ENCODE results near the gene WDR70.
"Not testable (repeated sequence)": the region's sequence is repeated elsewhere in the genome, so short reads cannot be mapped to it uniquely, and the experiment has no call there.

WDR70 gene

DNA sequence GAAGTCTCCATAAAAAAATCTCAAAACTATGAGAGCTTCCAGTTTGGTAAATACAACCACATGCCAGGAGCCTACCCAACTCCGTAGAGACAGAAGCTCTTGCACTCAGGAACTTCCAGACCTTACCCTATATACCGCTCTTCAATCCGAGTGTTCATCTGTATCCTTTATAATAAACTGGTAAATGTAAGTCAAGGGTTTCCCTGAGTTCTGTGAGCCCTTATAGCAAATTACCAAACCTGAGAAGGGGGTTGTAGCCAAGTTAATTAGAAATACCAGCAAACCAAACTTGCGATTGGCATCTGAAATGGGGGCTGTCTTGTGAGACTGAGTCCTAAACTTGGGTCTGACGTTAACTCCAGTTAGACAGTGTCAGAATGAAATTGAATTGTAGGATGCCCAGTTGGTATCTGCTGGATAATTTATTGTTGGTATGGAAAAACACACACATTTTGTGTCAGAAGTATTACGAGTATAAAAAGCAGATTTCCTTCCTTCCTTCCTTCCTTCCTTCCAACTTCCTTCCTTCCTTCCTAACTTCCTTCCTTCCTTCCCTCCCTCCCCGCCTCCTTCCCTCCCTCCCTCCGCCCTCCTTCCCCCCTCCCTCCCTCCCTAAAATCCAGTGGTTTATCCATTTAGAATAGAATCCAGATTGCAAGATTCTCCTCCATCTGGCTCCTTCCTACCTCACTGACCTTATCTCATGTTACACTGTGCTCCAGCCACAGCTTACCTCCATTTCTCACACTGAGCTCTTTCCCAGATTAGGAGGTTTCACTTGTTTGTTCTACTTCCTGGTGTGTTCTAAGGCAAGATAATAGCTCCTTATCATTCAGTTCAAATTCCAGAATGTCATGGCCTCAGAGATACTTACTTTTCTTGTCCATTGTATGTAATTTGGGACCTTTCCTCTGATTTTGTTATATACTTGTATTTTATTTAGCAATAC lies 196.7 kb downstream of the WDR70 start:
- DNase-seq: no peak

DNA sequence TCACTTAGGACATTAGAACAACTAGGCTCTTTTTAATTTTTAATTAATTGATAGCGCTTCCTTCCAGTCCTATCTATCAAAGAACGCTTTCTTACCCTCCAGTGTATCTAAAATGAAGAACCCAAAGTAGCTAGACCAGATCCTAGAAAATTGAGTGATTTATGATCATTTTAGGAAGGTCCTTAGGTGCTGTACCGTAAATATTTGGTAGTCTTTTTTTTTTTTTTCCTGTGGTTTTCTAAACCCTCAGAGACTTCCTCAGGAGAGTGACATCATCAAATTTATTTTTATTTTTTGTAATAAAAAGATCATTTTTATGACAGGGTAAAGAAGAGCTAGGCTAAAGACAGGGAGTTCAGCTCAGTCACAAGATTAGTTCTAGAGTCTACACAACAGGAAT lies 197.4 kb downstream of the WDR70 start:
- DNase-seq: no peak

DNA sequence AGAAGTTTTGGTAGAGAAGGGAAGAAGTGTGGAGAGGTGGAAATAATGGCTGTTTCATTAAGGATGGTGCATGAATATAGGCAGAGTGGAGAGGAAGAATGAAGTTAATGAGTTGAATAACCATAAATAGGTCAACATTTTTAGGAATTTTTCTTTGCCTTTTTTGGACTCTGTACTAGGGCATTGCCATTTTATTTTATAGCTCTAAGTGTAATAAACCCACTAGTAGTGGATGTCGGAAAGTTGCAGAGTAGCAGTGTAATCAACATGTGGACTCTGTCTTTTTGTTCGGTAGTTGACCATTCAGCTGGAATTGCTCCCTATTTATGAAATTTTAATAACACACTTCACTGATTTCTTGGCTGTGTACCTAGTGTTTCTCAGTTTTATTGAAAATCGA lies 199.1 kb downstream of the WDR70 start:
- DNase-seq: no peak

DNA sequence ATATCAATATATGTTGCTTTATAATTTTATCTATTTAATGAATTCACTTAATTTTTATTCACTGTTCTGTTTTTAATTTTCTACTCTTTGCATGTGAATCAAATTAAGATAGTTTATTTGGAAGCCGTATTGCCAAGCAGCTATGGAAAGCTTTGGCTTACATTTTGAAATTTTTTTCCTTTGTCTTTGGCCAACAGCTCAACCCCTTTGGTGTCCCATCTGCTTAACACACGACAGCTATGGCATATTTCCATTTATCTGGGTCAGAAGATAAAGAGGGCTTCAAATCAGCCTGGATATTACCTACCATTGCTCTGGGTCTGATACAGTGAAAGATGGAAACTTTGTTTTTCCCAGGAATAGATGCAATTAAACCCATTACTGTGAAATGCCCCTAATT lies 201.0 kb downstream of the WDR70 start:
- DNase-seq: no peak

DNA sequence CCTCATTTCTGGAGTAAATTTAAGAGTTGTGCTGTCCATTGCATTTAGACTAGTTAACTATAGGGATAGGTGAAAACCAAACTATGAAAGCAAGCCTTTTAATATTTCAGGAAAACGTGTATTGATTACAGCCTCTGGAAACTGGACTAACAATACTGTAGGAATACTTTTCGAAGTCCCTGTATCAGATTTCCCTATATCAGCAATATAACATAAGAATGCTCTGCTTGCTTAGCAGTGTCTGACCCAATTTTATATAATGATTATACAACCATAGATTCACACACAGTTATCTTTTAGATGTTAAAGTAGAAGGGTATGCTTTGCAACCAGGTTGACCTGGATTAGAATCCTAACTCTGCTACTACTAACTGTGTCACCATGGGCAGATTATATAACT lies 203.1 kb downstream of the WDR70 start:
- no peak for DNase-seq

DNA sequence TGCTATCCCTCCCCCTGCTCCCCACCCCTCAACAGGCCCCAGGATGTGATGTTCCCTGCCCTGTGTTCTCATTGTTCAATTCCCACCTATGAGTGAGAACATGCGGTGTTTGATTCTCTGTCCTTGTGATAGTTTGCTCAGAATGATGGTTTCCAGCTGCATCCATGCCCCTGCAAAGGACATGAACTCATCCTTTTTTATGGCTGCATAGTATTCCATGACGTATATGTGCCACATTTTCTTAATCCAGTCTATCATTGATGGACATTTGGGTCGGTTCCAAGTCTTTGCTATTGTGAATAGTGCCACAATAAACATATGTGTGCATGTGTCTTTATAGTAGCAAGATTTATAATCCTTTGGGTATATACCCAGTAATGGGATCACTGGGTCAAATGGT lies 214.2 kb downstream of the WDR70 start:
- not testable (repeated sequence) for DNase-seq

DNA sequence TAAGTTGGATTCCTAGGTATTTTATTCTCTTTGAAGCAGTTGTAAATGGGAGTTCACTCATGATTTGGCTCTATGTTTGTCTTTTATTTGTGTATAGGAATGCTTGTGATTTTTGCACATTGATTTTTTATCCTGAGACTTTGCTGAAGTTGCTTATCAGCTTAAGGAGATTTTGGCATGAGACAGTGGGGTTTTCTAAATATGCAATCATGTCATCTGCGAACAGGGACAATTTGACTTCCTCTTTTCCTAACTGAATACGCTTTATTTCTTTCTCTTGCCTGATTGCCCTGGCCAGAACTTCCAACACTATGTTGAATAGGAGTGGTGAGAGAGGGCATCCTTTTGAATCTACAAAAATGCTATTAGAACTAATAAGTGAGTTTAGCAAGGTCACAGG lies 215.7 kb downstream of the WDR70 start:
- DNase-seq: not testable (repeated sequence)

DNA sequence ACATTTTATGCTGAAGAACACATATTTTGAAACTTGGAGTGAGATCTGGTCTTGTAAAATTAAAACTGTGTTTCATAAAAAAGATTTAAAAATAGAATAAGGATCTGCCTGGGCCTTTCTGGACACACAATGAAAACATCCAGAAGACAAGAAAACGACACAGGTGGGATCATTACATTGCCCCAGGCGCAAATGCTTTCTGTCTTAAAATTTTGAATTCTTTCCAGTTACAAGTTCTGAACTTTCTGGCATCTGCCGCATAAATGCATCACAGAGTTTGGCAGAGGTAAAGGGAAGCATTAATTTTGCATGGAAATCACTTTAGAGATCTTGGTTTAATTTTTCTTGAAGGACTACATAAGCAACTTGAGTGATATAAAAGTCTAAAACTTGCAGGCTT lies 219.6 kb downstream of the WDR70 start:
- no peak for DNase-seq

DNA sequence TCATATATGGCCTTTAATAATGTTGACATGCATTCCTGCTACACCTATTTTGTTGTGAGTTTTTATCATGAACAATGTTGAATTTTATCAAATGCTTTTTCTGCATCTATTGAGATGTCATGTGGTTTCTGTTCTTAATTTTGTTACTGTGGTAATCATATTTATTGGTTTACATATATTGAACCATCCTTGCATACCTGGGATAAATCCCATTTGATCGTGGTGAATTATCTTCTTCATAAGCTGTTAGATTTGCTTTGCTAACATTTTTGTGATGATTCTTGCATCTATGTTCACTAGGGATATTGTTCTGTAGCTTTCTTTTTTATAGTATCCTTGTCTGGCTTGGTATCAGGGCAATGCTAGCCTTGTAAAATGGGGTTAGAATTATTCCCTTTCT lies 222.0 kb downstream of the WDR70 start:
- DNase-seq: no peak

DNA sequence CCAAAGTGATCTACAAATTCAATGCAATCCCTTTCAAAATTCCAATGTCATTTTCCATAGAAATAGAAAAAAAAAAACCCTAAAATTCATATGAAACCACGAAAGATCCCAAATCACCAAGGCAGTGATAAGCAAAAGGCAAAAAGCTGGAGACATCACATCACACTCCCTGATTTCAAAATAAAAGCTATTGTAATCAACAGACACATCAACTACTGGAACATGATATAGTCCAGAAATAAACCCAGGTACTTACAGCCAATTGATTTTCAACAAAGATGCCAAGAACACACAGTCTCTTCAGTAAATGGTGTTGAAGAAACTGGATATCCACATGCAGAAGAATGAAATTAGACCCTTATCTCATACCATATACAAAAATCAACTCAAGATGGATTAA lies 224.0 kb downstream of the WDR70 start:
- DNase-seq: no peak

DNA sequence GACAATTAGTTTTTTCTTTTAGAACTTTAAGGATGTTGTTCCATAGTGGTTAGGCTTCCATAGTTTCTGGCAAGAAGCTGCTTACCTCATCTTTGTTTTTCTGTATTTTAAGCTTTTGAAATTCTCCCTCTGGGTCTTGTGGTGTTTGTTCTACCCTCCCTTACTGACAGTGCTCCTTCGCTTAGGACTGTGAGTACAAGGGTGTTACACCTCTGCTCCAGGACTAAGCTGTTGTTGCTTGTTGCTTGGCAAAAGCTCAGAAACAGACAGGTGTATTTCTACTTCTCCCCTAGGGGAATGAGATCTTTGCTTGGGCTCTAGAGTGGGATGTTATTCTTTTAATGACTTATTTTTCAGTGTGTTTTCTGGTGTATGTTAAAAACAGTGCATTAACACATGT lies 225.2 kb downstream of the WDR70 start:
- no peak for DNase-seq

DNA sequence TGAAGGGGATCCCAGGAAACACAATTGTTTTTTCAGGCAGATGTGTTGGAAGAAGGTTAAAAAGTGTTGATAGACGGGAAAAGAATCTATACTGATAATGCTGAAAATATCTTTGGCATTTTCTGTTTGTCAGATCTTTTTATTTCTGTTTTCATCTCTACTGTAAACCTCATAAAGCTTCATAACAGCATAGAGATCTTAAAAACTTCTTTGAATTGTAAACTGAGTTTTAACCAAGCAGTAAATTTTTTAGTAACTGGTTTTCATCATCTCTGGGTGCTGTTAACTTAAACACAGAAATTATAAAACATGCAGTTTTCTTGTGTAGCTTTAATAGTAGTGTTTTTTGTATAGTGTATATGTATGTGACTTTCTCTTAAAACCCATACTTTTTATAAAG lies 227.0 kb downstream of the WDR70 start:
- no peak for DNase-seq

DNA sequence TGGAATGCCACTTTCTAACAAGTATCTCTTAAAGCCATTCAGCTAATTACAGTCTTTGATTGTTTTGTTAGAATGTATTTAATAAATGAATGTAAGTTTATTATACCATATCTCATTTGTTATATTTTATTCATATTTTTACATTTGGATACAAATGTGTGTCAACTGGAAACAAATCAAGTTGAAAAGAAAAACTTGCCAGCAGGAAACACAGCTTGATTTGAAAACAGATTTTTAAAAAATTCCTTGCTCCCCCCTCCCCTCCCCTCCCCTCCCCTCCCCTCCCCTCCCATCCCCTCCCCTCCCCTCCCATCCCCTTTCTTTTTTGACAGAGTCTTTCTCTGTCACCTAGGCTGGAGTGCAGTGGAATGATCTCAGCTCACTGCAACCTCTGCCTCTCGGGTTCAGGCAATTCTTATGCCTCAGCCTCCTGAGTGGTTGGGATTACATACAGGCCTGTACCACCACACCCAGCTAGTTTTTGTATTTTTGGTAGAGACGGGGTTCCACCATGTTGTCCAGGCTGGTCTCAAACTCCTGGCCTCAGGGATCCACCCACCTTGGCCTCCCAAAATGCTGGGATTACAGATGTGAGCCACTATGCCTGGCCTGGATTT lies 227.6 kb downstream of the WDR70 start:
- DNase-seq: no peak

DNA sequence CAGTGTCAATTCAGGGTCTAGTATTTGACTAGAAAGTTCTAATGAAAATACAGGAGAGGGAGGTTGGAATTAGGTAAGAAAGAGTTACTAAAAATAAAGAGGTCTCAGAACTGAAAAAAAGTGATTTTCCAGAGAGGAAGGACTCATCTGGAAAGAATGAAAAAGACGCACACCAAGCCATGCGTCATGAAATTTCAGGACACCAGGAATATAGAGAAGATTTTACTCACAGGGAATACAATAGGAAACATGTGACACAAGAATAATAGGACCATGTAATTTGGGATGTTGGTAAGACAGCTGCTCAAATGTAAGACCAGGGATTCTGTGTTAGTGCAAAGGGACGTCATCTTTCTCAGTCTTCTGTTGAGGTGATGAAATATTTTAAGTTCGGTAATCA lies 236.1 kb downstream of the WDR70 start:
- no peak for DNase-seq

DNA sequence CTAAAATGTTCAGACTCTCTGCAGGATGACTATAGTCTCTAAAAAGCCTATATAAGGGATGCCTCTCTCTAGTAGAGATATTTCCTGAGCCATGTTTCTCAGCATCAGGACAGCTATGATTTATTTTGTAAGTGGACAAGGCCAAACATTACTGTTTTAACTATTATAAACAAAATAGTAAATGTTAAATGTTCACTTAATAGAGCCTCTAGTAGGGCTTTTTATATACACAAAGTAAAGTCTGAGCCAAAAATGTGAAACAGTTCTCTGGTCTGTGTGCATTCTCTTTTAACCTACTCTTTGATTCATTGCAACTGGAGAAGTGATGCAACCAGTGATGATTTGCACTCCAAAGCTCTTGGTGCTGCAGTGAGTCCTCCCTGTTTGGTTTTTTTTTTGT lies 240.2 kb downstream of the WDR70 start:
- DNase-seq: no peak

DNA sequence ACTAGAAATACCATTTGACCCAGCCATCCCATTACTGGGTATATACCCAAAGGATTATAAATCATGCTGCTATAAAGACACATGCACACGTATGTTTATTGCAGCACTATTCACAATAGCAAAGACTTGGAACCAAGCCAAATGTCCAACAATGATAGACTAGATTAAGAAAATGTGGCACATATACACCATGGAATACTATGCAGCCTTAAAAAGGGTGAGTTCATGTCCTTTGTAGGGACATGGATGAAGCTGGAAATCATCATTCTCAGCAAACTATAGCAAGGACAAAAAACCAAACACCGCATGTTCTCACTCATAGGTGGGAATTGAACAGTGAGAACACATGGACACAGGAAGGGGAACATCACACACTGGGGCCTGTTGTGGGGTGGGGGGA lies 243.2 kb downstream of the WDR70 start:
- not testable (repeated sequence) for DNase-seq

DNA sequence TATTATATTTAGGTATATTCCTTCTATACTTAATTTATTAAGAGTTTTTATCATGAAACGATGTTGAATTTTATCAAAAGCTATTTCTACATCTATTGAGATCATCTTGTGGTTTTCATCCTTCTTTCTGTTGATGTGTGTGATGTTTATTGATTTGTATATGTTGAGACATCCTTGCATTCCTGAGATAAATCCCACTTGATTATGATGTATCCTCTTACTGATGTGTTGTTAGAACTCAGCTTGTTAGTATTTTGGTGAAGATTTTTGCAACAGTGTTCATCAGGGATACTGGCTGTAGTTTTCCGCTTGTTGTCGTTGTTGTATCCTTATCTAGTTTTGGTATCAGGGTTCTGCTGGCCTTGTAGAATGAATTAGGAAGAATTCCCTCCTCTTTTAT lies 247.1 kb downstream of the WDR70 start:
- DNase-seq: no peak

DNA sequence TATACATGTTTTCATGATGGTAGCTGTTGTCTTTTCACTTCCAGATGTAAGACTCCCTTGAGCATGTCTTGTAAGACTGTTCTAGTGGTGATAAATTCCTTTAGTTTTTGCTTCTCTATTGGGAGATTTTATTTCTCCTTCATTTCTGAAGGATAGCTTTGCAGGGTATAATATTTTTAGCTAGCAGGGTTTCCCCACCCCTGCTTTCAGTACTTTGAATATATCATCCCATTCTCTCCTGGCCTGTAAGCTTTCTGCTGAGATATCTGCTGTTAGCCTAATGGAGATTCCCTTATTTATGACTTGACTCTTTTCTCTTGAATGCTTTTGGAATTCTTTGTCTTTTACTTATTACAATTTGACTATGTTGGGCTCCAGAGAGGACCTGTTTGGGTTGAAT lies 249.8 kb downstream of the WDR70 start:
- DNase-seq: no peak

DNA sequence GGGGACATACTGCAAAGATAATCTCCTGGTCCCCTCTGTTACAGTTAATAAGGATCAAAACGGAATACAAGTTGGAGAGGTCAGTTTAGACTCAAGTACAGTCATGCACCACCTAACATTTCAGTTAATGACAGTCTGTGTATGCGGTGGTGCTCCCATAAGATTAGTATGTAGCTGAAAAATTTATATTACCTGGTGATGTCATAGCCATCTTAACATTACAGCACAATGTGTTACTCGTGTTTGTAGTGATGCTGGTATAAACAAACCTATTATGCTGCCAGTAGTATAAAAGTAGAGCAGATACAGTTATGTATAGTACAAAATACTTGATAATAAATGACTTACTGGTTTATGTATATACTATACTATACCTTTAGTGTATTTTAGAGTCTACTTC lies 252.8 kb downstream of the WDR70 start:
- DNase-seq: no peak

DNA sequence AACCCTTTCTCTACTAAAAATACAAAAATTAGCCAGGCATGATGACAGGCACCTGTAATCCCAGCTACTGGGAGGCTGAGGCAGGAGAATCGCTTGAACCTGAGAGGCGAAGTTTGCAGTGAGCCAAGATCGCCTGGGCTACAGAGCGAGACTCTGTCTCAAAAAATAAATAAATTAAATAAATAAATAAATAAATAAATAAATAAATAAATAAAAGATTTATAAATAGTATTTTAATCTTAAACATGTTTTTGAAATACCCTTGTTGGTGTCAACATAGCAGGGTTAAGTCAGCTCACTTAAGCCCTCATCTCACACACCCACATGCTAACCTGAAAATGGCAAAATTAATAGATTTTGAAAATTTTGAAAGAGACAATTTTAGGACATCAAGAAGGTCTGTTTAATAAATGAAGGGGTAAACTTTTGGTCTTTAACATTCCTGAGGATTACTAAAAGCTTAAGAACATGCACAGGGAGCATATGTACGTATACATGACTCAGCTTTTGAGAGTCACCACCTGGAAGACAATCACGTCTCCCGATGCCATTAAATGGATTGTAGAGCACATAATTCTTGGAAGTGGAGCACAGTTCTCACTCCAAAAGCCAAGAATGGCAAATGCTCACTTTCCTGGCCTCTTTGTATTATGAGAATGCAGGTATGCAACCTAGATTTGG lies 258.2 kb downstream of the WDR70 start:
- DNase-seq: no peak

DNA sequence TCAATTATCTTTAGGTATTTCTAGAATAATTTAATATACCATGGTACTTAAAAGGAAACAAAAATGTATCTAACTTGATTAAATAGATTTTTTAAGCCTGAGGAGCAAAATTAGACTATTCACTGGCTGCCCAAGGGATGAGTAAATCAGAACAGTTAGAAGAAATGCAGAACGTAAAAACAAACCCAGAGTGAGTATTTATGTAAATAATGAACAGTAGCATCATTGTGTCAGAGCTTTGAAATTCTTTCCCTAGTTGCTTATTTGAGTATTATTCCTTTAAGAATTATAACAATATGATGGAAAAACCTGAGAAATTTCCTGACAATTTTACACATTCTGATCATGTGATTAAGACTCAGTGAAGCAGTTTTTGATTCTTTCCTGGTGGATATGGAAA lies 259.8 kb downstream of the WDR70 start:
- DNase-seq: no peak

DNA sequence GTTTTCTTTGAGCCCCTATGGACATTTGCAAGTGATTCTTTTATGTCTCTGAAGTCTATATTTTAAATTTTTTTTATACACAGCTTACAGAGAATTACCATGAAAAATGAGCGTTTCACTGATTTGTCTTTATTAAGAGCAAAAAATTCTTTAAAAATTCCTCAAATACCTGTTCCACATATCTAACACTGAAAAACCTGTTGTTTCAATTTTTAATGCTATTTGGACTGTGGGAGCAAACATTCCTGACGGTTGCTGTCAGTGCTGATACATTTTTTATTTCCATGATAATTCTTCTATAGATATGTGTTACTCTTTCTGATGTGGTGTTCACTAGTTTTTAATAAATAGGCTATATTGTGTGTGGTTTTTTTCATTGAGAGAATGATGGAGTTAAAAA lies 261.0 kb downstream of the WDR70 start:
- DNase-seq: no peak

DNA sequence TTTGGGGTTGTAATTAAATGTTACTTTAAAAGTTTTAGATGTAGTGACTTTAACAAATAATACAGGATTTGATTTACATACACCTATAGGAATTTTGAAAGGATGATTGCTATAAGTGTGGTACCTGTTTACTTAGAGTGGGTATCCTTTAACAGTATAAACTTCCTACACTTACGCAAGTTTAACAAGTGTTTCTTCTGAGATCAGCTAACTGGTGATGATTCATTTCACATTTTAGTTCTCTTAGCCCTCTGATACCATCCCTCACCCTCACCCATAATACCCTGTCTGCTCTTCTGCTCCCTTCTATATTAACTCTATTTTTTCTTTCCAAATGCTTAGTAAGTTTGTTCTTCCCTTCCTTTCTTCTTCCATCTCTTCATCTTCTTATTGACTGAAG lies 262.8 kb downstream of the WDR70 start:
- DNase-seq: no peak

DNA sequence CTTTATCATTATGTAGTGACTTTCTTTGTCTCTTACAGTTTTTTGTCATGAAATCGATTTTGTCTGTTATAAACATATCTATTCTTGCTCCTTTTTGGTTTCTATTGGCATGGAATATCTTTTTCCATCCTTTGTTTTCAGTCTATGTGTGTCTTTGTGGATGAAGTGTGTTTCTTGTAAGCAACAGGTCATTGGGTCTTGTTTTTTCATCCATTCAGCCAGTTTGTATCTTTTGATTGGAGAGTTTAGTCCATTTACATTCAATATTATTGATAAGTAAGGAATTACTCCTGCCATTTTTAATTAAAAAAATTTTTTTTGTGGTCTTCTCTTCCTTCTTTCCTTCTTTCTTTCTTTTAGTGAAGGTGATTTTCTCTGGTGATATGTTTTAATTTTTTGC lies 266.6 kb downstream of the WDR70 start:
- no peak for DNase-seq

All from NCI-H2029 treated with DMSO at 0.1 percent for 48 hours (cell line).